ENCODE measurements around the gene TCEANC.
A peak's percentile ranks its signal among the peaks of the same experiment; 100 is the strongest.
"Not testable (repeated sequence)": the region's sequence is repeated elsewhere in the genome, so short reads cannot be mapped to it uniquely, and the experiment has no call there.

TCEANC gene

GRCh38 chrX:13658602-13659001, 5.7 kb downstream of the TCEANC start:
- DNase-seq (ENCODE audit: low read depth): no peak

- no peak for DNase-seq (ENCODE audit: low read depth)
These were observed 6.1 kb downstream of the TCEANC start for GRCh38 chrX:13659063-13659462.

GRCh38 chrX:13661735-13662288, 8.9 kb downstream of the TCEANC start:
- no peak for DNase-seq (ENCODE audit: low read depth)

GRCh38 chrX:13662355-13662791, 9.4 kb downstream of the TCEANC start:
- DNase-seq (ENCODE audit: low read depth): no peak

GRCh38 chrX:13664020-13664419, 11.1 kb downstream of the TCEANC start:
- no peak for DNase-seq (ENCODE audit: low read depth)

- DNase-seq (ENCODE audit: low read depth): no peak
These were observed 13.9 kb downstream of the TCEANC start for GRCh38 chrX:13666836-13667235.

- no peak for DNase-seq (ENCODE audit: low read depth)
These were observed 15.0 kb downstream of the TCEANC start for GRCh38 chrX:13667919-13668318.

- no peak for DNase-seq (ENCODE audit: low read depth)
These were observed 16.4 kb downstream of the TCEANC start for GRCh38 chrX:13669246-13669737.

GRCh38 chrX:13669755-13670154, 16.8 kb downstream of the TCEANC start:
- not testable (repeated sequence) for DNase-seq (ENCODE audit: low read depth)

GRCh38 chrX:13670197-13670596, 17.3 kb downstream of the TCEANC start:
- no peak for DNase-seq (ENCODE audit: low read depth)

GRCh38 chrX:13673016-13673415, 20.1 kb downstream of the TCEANC start:
- no peak for DNase-seq (ENCODE audit: low read depth)

GRCh38 chrX:13676885-13677284, 23.9 kb downstream of the TCEANC start:
- no peak for DNase-seq (ENCODE audit: low read depth)

GRCh38 chrX:13679700-13680099, 26.8 kb downstream of the TCEANC start:
- not testable (repeated sequence) for DNase-seq (ENCODE audit: low read depth)

- no peak for DNase-seq (ENCODE audit: low read depth)
These were observed 28.7 kb downstream of the TCEANC start for GRCh38 chrX:13681595-13681994.

- no peak for DNase-seq (ENCODE audit: low read depth)
These were observed 31.4 kb downstream of the TCEANC start for GRCh38 chrX:13684361-13684760.

- no peak for DNase-seq (ENCODE audit: low read depth)
These were observed 32.3 kb downstream of the TCEANC start for GRCh38 chrX:13685126-13685763.

GRCh38 chrX:13687203-13687602, 34.3 kb downstream of the TCEANC start:
- DNase-seq (ENCODE audit: low read depth): no peak

GRCh38 chrX:13688384-13688957, 35.5 kb downstream of the TCEANC start:
- DNase-seq (ENCODE audit: low read depth): no peak

GRCh38 chrX:13688958-13689740, 36.2 kb downstream of the TCEANC start, which contains the start of gene RAB9A:
TSS of gene RAB9A (plus strand) at chrX:13689128. CDS start at chrX:13708747, 19,619 bp downstream.
- DNase-seq (ENCODE audit: low read depth): peak; percentile 59

- no peak for DNase-seq (ENCODE audit: low read depth)
These were observed 36.8 kb downstream of the TCEANC start for GRCh38 chrX:13689741-13690211.

- no peak for DNase-seq (ENCODE audit: low read depth)
These were observed 37.9 kb downstream of the TCEANC start for GRCh38 chrX:13690836-13691235.

GRCh38 chrX:13691841-13692371, 39.0 kb downstream of the TCEANC start:
- no peak for DNase-seq (ENCODE audit: low read depth)
